Mammary epithelial cell (primary cell): ENCODE results near the gene ASIP.

Source experiments
- CTCF ChIP-seq, 2 donors: IDR thresholded peaks in 1 of 2; conservative IDR thresholded peaks in 1 of 2; 2 replicates each; pipeline ENCODE4 v1.5.1; 2011 to 2012; ENCODE audit warnings: inconsistent platforms in 2 of 2, low read length in 2 of 2, mild to moderate bottlenecking in 2 of 2, control low read depth in 1 of 2, low read depth in 1 of 2; ENCODE audit not compliant: insufficient read depth in 1 of 2; ENCODE audit errors: extremely low read depth in 1 of 2
- EZH2 ChIP-seq: IDR thresholded peaks from 2 replicates; pipeline ENCODE4 v1.6.1; 2012; ENCODE audit warnings: low read length, inconsistent platforms, borderline replicate concordance

GRCh38 chr20:34292496-34292895 is 51.3 kb downstream of the ASIP start:
- TF ChIP-seq CTCF (conservative IDR thresholded peaks at IDR 0.05 in 1 of 2, IDR thresholded peaks at IDR 0.05 in 1 of 2; ENCODE audit: extremely low read depth in 1 of 2, insufficient read depth in 1 of 2, low read depth in 1 of 2, low read length in 2 of 2): no peak
- TF ChIP-seq EZH2: no peak
